HCT116 (cell line): ENCODE measurements around the gene SCN4A. TPM values are rescaled to one million over a fixed set of nuclear protein-coding genes. Genes with fewer than 3 reads are reported as not detected.

Experiments used
- ATAC-seq: fragments of 200-7000 bp; cut with Tn5 transposase; 2 replicates; pipeline ENCODE4 v1.9.1; 2020; ENCODE audit warnings: mild to moderate bottlenecking, moderate library complexity
- BruUV-seq: library from RNA; stranded (reverse); fragments of 400-500 nt; replicated peaks from 2 replicates; lab custom pipeline; 2021; lab: Mats Ljungman, UMichigan
- CTCF ChIA-PET: fragments of 300-600 bp; sonication (Branson Sonifier 250); formaldehyde crosslinking; loops from one replicate; lab custom pipeline; 2021; ENCODE audit warnings: antibody characterized with exemption; lab: Charles Lee
- POLR2A ChIA-PET: fragments of 300-600, 350-600 bp; sonication (Branson Sonifier 250); formaldehyde crosslinking; loops from one replicate; lab custom pipeline; 2021; ENCODE audit warnings: antibody characterized with exemption; lab: Charles Lee
- RAD21 ChIA-PET, 2 experiments: fragments of 300-600 bp; sonication (Branson Sonifier 250); formaldehyde crosslinking; loops; one replicate each; lab custom pipeline; 2023; ENCODE audit warnings: low total read pairs in 2 of 2; ENCODE audit not compliant: uncharacterized antibody in 2 of 2, unreplicated experiment in 2 of 2, low non-redundant PET in 1 of 2; lab: Charles Lee
- DNase-seq: peaks from one replicate; pipeline ENCODE4 v3.0.0-alpha.2; 2010; ENCODE audit warnings: low read depth, low spot score
- H2AFZ ChIP-seq: fragments of 200-600 bp; shearing (Covaris generic), sonication (generic); 2 replicates; pipeline ENCODE4 v1.6.1; 2017; ENCODE audit warnings: low read depth, mixed run types, mixed read lengths, antibody characterized with exemption, low read length; ENCODE audit not compliant: poor library complexity, severe bottlenecking
- H3K27ac ChIP-seq: 2 replicates; pipeline ENCODE4 v1.5.1; 2012; ENCODE audit warnings: low read depth, low read length
- H3K27me3 ChIP-seq: fragments of 200-600 bp; sonication (generic); 2 replicates; pipeline ENCODE4 v1.6.1; 2016; ENCODE audit warnings: mixed run types, low read length, mixed read lengths; ENCODE audit not compliant: insufficient read depth
- H3K36me3 ChIP-seq, 2 experiments: fragments of 200-500 bp in 1 of 2; fragments of 200-600 bp in 1 of 2; sonication (Bioruptor generic) in 1 of 2; sonication (generic) in 1 of 2; 2 replicates each; pipeline versions ENCODE4 v1.5.1 to v1.6.1; 2014 to 2016; ENCODE audit warnings: low read length in 2 of 2, inconsistent platforms in 1 of 2, mixed read lengths in 1 of 2, mixed run types in 1 of 2; ENCODE audit not compliant: insufficient read depth in 2 of 2, control insufficient read depth in 1 of 2
- H3K4me1 ChIP-seq, 2 experiments: fragments of 200-600 bp in 1 of 2; sonication (generic) in 1 of 2; 2 replicates each; pipeline versions ENCODE4 v1.5.1 to v1.6.1; 2012 to 2017; ENCODE audit warnings: low read length in 2 of 2, inconsistent platforms in 1 of 2, mild to moderate bottlenecking in 1 of 2, mixed read lengths in 1 of 2, mixed run types in 1 of 2, moderate library complexity in 1 of 2; ENCODE audit not compliant: insufficient read depth in 2 of 2, control insufficient read depth in 1 of 2
- H3K4me2 ChIP-seq: fragments of 200-600 bp; sonication (generic); 2 replicates; pipeline ENCODE4 v1.6.1; 2017; ENCODE audit warnings: mixed run types, low read length, mixed read lengths
- H3K4me3 ChIP-seq, 2 experiments: fragments of 200-600 bp in 1 of 2; sonication (generic) in 1 of 2; replicated peaks in 1 of 2; 2 replicates each; pipeline ENCODE4 v1.5.1; 2011 to 2016; ENCODE audit warnings: low read length in 2 of 2, control low read depth in 1 of 2, low read depth in 1 of 2, mild to moderate bottlenecking in 1 of 2, mixed read lengths in 1 of 2, mixed run types in 1 of 2
- H3K79me2 ChIP-seq: fragments of 200-600 bp; sonication (generic); 2 replicates; pipeline ENCODE4 v1.6.1; 2017; ENCODE audit warnings: mild to moderate bottlenecking, mixed run types, low read length, moderate library complexity, mixed read lengths; ENCODE audit not compliant: insufficient read depth
- H3K9ac ChIP-seq: fragments of 200-600 bp; sonication (generic); 2 replicates; pipeline ENCODE4 v1.6.1; 2016; ENCODE audit warnings: low read length, mixed read lengths
- H3K9me2 ChIP-seq: fragments of 200-600 bp; sonication (generic), shearing (Covaris generic); 2 replicates; pipeline ENCODE4 v1.6.1; 2017; ENCODE audit warnings: mixed run types, mild to moderate bottlenecking, moderate library complexity; ENCODE audit not compliant: insufficient read depth
- H3K9me3 ChIP-seq, 2 experiments: fragments of 200-500 bp in 1 of 2; fragments of 200-600 bp in 1 of 2; sonication (Bioruptor generic) in 1 of 2; sonication (generic) in 1 of 2; 2 replicates each; pipeline ENCODE4 v1.6.1; 2014 to 2017; ENCODE audit warnings: low read length in 2 of 2, mixed read lengths in 2 of 2, inconsistent platforms in 1 of 2, low read depth in 1 of 2, mild to moderate bottlenecking in 1 of 2, mixed run types in 1 of 2, moderate library complexity in 1 of 2; ENCODE audit not compliant: control insufficient read depth in 1 of 2, insufficient read depth in 1 of 2
- H4K20me1 ChIP-seq: fragments of 200-600 bp; sonication (generic), shearing (Covaris generic); 2 replicates; pipeline ENCODE4 v1.6.1; 2017; ENCODE audit warnings: mixed run types, mild to moderate bottlenecking, moderate library complexity; ENCODE audit not compliant: insufficient read depth
- ATF3 ChIP-seq: IDR thresholded peaks from 2 replicates; pipeline ENCODE4 v1.6.1; 2012
- CBX3 ChIP-seq: IDR thresholded peaks from 2 replicates; pipeline ENCODE4 v1.6.1; 2012; ENCODE audit warnings: low read depth
- CEBPB ChIP-seq: IDR thresholded peaks from 2 replicates; pipeline ENCODE4 v1.6.1; 2012; ENCODE audit warnings: low read depth
- ELF1 ChIP-seq: IDR thresholded peaks from 2 replicates; pipeline ENCODE4 v1.6.1; 2012; ENCODE audit warnings: low read depth, borderline replicate concordance
- EZH2 ChIP-seq: fragments of 200-600 bp; sonication (generic); IDR thresholded peaks from 2 replicates; pipeline ENCODE4 v1.6.1; 2017; ENCODE audit warnings: antibody characterized with exemption, mixed run types
- EZH2phosphoT487 ChIP-seq: fragments of 200-600 bp; IDR thresholded peaks from 2 replicates; pipeline ENCODE4 v1.6.1; 2018; ENCODE audit warnings: antibody characterized with exemption, borderline replicate concordance
- JUND ChIP-seq: IDR thresholded peaks from 2 replicates; pipeline ENCODE4 v1.6.1; 2012
- MAX ChIP-seq: IDR thresholded peaks from 2 replicates; pipeline ENCODE4 v1.6.1; 2012
- RAD21 ChIP-seq: IDR thresholded peaks from 2 replicates; pipeline ENCODE4 v1.6.1; 2012; ENCODE audit warnings: low read depth, mild to moderate bottlenecking
- SIN3A ChIP-seq: IDR thresholded peaks from 2 replicates; pipeline ENCODE4 v1.6.1; 2012; ENCODE audit warnings: low read depth
- SP1 ChIP-seq: IDR thresholded peaks from 2 replicates; pipeline ENCODE4 v1.6.1; 2012; ENCODE audit warnings: low read depth
- TCF7L2 ChIP-seq: IDR thresholded peaks from 2 replicates; pipeline ENCODE4 v1.7.0; 2011; ENCODE audit warnings: borderline replicate concordance, inconsistent platforms; ENCODE audit not compliant: insufficient read depth, insufficient read length; ENCODE audit errors: extremely low read depth
- YY1 ChIP-seq: IDR thresholded peaks from 2 replicates; pipeline ENCODE4 v1.6.1; 2011; ENCODE audit warnings: low read length, low read depth, moderate library complexity, mild to moderate bottlenecking; ENCODE audit not compliant: insufficient replicate concordance; ENCODE audit errors: extremely low read depth
- ZBTB33 ChIP-seq: IDR thresholded peaks from 2 replicates; pipeline ENCODE4 v1.6.1; 2011; ENCODE audit warnings: mild to moderate bottlenecking, low read length, moderate library complexity; ENCODE audit not compliant: insufficient replicate concordance; ENCODE audit errors: extremely low read depth
- ZFX ChIP-seq: fragments of 450-650 bp; IDR thresholded peaks from 2 replicates; pipeline ENCODE4 v1.6.1; 2017
- ZNF274 ChIP-seq: fragments of 200-500 bp; sonication (Bioruptor generic); IDR thresholded peaks from 2 replicates; pipeline ENCODE4 v1.6.1; 2014; ENCODE audit warnings: mild to moderate bottlenecking, low read depth, low read length, inconsistent platforms
- intact Hi-C: fragments of 100-400 bp; cut with micrococcal nuclease; formaldehyde crosslinking; loops from 2 replicates; pipeline ENCODE4 v1.10.0; 2022
- total RNA-seq: library from RNA; stranded (reverse); gene quantifications from one replicate; pipeline ENCODE4 v1.2.1, GENCODE V29; 2021; ENCODE audit not compliant: unreplicated experiment

The SCN4A gene
- total RNA-seq, 1 experiment from 2014 or later, result 2.7 TPM

GRCh38 chr17:63928966-63929695 is 43.6 kb downstream of the SCN4A start:
- TF ChIP-seq ELF1, result no peak
- TF ChIP-seq SIN3A, result no peak
- no peak for TF ChIP-seq EZH2phosphoT487
- TF ChIP-seq CEBPB, result no peak
- TF ChIP-seq JUND, result no peak
- TF ChIP-seq ZFX, result no peak
- TF ChIP-seq TCF7L2, result no peak
- no peak for TF ChIP-seq ZNF274
- no peak for TF ChIP-seq SP1
- TF ChIP-seq EZH2, result no peak
- TF ChIP-seq RAD21, result no peak
- TF ChIP-seq ATF3, result no peak
- no peak for TF ChIP-seq YY1
- no peak for TF ChIP-seq CBX3
- no peak for TF ChIP-seq ZBTB33
- TF ChIP-seq MAX, result no peak
- TF ChIP-seq, all 23 proteins: peak for 0
- Histone ChIP-seq H2AFZ (no peak overlapping the region), H3K27me3 (no peaks in the 10 kb centered on the region), H3K9me2 (no peaks in the 10 kb centered on the region), H3K4me2 (no peak overlapping the region), H3K4me1 (peaks cover 0 to 11% of the 10 kb centered on the region in 2 experiments; a peak in 3 of 4 replicates), H3K4me3 (no peak overlapping the region), H4K20me1 (no peaks in the 10 kb centered on the region), H3K79me2 (no peaks in the 10 kb centered on the region), H3K27ac (no peak overlapping the region), H3K9me3 (no peaks in the 10 kb centered on the region), H3K9ac (no peak overlapping the region), H3K36me3 (no peaks in the 10 kb centered on the region)
- no peak for ATAC-seq
- BruUV-seq, result no TSS peak
- ChIA-PET POLR2A (no interaction called here), CTCF (interaction anchor here (0.7 to 1.7 kb wide), 3 partner anchors 9 to 23 kb away, joined by 4 to 5 read pairs (median 4); no protein-coding TSS in a partner anchor), RAD21 (no interaction called here)
- no peak for DNase-seq
- intact Hi-C loops, result no loop called here
